ENCODE data around the gene TIGD3.

DNA sequence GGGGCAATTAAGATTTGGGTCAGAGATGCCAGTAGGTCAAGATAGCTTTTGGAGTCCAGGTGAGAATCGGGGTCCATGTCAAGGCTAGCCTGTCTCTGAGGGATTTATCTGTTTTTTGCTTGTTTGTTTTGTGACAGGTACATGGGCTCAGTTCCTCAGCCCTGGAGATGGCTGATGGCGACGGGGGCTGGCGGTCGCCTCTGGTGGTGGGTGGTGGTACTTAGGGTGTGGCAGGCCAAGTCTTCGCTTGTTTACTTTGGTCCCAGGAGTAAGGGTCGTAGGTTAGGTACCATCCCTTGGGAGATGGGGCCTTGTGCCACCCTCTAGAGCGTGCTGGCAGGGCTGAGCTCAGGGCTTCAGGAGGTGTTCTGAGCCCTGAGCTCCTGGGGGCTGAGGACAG is 23.2 kb downstream of the TIGD3 start:
- TF ChIP-seq, protein P1, sequence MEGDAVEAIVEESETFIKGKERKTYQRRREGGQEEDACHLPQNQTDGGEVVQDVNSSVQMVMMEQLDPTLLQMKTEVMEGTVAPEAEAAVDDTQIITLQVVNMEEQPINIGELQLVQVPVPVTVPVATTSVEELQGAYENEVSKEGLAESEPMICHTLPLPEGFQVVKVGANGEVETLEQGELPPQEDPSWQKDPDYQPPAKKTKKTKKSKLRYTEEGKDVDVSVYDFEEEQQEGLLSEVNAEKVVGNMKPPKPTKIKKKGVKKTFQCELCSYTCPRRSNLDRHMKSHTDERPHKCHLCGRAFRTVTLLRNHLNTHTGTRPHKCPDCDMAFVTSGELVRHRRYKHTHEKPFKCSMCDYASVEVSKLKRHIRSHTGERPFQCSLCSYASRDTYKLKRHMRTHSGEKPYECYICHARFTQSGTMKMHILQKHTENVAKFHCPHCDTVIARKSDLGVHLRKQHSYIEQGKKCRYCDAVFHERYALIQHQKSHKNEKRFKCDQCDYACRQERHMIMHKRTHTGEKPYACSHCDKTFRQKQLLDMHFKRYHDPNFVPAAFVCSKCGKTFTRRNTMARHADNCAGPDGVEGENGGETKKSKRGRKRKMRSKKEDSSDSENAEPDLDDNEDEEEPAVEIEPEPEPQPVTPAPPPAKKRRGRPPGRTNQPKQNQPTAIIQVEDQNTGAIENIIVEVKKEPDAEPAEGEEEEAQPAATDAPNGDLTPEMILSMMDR (IDR thresholded peaks at IDR 0.05; ENCODE audit: low read depth, low read length, missing input control), result no peak
- TF ChIP-seq HNF4A (conservative IDR thresholded peaks at IDR 0.05) (no peak), GABPA (IDR thresholded peaks at IDR 0.05 in 1 of 2, conservative IDR thresholded peaks at IDR 0.05 in 1 of 2) (no peak), EGR1 (IDR thresholded peaks at IDR 0.05; ENCODE audit: low read depth in 2 of 2) (no peak), RXRA (IDR thresholded peaks at IDR 0.05) (no peak), TAF1 (conservative IDR thresholded peaks at IDR 0.05) (no peak), YY1 (IDR thresholded peaks at IDR 0.05) (no peak), JUND (IDR thresholded peaks at IDR 0.05) (no peak), RAD21 (IDR thresholded peaks at IDR 0.05) (no peak)
- TF ChIP-seq, protein P2, sequence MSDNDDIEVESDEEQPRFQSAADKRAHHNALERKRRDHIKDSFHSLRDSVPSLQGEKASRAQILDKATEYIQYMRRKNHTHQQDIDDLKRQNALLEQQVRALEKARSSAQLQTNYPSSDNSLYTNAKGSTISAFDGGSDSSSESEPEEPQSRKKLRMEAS (IDR thresholded peaks at IDR 0.05), result no peak
- TF ChIP-seq, protein P3, sequence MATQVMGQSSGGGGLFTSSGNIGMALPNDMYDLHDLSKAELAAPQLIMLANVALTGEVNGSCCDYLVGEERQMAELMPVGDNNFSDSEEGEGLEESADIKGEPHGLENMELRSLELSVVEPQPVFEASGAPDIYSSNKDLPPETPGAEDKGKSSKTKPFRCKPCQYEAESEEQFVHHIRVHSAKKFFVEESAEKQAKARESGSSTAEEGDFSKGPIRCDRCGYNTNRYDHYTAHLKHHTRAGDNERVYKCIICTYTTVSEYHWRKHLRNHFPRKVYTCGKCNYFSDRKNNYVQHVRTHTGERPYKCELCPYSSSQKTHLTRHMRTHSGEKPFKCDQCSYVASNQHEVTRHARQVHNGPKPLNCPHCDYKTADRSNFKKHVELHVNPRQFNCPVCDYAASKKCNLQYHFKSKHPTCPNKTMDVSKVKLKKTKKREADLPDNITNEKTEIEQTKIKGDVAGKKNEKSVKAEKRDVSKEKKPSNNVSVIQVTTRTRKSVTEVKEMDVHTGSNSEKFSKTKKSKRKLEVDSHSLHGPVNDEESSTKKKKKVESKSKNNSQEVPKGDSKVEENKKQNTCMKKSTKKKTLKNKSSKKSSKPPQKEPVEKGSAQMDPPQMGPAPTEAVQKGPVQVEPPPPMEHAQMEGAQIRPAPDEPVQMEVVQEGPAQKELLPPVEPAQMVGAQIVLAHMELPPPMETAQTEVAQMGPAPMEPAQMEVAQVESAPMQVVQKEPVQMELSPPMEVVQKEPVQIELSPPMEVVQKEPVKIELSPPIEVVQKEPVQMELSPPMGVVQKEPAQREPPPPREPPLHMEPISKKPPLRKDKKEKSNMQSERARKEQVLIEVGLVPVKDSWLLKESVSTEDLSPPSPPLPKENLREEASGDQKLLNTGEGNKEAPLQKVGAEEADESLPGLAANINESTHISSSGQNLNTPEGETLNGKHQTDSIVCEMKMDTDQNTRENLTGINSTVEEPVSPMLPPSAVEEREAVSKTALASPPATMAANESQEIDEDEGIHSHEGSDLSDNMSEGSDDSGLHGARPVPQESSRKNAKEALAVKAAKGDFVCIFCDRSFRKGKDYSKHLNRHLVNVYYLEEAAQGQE (IDR thresholded peaks at IDR 0.05), result no peak
- TF ChIP-seq, protein P4, sequence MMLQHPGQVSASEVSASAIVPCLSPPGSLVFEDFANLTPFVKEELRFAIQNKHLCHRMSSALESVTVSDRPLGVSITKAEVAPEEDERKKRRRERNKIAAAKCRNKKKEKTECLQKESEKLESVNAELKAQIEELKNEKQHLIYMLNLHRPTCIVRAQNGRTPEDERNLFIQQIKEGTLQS (IDR thresholded peaks at IDR 0.05), result no peak

Data from liver (tissue), 3 donors.